GM12873 (cell line): ENCODE data around the gene TXNL1.

Source experiments
- TF ChIP-seq, protein P1 (sequence below): IDR thresholded peaks from 2 replicates; pipeline ENCODE4 v1.5.1; 2012; ENCODE audit warnings: low read depth, mild to moderate bottlenecking, moderate library complexity, low read length, control low read depth; ENCODE audit not compliant: insufficient read depth; ENCODE audit errors: missing control alignments

TXNL1 gene

DNA sequence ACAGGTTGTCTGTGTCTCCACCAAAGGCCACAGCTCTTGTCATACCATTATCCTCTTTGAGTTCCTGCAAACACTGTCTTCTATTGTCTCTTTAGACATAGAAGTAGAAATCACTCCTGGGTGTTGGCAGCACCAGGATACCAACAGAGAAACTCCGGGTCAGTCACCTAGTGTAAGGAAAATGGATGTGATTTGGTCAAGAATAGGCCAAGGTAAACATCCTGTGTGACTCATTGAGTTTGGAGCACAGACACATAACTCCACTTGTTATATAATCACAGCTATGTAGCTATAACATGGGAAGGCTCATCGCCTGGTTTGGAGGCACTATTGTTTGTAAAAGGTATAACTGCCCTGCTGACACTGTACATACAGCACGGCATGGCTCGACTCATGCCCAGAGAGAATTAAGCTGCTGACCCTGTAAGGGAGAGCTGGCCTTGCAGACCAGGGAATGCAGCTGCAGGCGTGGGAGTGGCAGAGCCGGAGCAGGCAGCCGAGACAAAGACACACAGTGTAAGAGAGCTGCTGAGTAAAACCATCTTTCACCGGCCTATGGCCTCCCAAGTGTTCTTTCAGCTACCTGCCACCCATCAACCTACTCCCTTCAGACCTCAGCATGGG, 3.4 kb upstream of the TXNL1 start:
- TF ChIP-seq, protein P1, sequence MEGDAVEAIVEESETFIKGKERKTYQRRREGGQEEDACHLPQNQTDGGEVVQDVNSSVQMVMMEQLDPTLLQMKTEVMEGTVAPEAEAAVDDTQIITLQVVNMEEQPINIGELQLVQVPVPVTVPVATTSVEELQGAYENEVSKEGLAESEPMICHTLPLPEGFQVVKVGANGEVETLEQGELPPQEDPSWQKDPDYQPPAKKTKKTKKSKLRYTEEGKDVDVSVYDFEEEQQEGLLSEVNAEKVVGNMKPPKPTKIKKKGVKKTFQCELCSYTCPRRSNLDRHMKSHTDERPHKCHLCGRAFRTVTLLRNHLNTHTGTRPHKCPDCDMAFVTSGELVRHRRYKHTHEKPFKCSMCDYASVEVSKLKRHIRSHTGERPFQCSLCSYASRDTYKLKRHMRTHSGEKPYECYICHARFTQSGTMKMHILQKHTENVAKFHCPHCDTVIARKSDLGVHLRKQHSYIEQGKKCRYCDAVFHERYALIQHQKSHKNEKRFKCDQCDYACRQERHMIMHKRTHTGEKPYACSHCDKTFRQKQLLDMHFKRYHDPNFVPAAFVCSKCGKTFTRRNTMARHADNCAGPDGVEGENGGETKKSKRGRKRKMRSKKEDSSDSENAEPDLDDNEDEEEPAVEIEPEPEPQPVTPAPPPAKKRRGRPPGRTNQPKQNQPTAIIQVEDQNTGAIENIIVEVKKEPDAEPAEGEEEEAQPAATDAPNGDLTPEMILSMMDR: no peak

DNA sequence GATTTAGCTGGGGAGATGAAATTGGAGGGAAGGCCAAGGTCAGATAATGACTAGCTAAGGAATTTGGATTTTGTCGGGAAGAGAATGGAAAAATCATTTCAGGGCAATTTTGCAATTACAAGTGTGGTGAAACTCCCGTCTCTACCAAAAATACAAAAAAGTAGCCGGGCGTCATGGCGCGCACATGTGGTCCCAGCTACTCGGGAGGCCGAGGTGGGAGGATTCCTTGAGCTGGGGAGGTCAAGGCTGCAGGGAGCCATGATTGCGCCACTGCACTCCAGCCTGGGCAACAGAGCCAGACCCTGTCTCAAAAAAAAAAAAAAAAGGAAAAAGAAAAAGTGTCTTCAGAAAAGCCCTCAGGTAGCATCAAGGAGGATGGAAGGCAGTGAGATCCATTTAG, 1.2 kb upstream of the TXNL1 start:
- TF ChIP-seq, protein P1: no peak

DNA sequence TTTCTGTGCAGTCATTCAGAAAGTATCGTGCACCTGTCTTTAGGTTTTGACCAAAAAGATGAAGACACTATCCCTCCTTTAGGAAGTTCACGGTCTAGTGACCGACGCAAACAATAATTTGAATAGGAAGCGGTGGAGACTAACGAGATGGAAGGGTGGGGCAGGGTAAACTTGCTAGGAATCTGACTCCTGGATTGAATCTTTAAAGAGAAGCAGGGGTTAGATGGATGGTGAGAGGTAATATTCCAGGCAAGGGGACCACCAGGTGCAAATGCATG, 651 bp upstream of the TXNL1 start:
- TF ChIP-seq, protein P1: no peak

DNA sequence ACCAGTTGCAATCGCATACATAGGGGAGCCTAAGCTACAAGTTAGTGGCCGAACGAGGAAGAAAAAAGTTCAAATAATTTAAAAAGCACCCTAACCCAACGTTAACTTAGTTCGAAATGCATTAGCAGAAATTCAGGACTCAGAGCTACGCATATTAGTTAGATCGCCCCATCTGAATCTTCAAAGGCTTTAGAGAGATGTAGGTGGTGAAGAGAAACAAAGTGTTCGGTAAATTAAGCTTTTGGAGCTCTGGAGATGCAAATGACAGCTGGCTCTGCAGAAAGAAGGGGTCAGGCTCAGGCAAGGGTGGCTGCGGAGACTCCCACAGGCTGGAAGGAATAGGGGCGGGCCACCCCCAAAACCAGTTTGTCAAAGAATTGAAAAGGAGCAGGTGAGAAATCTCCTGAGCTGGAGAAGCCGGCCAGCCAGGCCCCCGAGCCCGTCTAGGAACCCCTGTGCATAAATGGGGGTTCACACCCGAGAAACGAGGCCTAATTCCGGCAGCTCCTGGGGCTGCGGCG, 621 bp downstream of the TXNL1 start:
- TF ChIP-seq, protein P1: no peak

DNA sequence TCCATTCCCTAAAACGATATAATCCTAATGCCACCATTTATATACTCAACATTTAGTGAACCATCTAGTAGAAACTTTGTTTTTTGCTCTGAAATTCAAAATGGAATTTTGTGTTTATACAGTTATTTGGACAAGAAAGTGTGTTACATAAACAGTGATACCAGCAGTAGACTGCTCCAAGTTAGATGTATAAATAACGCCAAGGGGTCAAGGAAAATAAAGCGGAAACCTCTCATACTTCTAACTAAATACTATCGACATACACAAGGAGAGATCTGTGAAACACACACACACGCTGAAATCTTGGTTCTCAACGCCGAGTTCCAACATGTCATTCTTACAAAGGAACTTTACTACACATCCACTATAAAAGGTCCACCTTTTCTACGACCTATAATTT, 1.2 kb downstream of the TXNL1 start:
- TF ChIP-seq, protein P1: no peak

DNA sequence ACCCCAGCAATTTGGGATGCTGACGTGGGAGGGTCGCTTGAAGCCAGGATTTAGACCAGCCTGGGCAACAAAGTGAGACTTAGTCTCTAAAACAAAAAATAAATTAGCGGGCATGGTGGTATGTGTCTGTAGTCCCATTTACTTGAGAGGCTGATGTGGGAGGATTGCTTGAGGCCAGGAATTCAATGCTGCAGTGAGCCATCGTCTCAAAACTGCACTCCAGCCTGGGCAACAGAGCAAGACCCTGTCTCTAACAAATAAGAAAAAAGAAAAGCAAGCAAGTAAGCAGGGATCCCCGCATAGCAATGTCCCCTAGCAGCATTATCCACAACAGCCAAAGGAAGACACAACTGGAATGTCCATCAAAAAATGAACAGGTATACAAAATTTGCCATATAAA, 3.4 kb downstream of the TXNL1 start:
- TF ChIP-seq, protein P1: no peak

DNA sequence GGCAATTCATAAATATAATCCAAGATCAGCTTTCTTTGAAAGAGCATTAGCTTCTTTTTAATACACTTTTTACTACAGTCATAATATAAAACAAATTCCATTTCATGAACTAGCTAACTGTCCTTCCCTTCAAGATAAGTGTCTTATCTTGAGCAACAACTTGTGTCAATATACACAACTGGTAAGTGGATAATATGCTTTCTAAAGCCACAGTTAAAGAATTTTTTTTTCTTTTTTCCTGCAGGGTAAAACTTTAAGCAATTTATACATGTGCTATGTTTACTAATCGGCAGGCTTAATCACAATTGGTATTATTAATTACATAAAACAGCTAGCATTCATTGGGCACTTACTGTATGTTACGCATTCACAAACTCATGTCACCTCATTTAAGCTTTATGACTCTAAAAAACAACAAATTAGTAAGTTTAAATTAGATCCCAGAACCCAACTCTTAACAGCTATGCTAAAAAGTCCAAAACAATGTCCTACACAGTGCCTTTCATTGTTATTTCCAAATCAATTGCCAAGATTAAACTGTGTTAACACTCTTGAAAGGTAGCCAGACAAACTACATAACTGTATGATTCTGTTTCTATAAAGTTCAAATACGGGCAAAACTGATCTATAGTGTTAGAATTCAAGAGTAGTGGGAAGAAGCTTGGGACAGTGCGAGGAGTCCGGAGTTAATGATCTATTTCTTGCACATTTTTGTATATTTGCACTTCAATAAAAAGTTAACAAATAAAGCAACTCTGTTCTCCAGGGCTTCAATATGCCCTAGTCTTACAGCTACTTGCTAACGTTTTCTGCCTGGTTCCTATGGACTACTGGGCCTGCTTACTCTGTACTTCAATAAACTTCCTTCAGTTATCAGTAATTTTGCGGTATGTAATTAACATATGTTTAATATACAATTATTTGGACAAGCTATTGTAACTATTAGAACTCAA, 6.0 kb downstream of the TXNL1 start:
- TF ChIP-seq, protein P1: no peak
